ENCODE data around the gene CSGALNACT2.

Gene CSGALNACT2

DNA sequence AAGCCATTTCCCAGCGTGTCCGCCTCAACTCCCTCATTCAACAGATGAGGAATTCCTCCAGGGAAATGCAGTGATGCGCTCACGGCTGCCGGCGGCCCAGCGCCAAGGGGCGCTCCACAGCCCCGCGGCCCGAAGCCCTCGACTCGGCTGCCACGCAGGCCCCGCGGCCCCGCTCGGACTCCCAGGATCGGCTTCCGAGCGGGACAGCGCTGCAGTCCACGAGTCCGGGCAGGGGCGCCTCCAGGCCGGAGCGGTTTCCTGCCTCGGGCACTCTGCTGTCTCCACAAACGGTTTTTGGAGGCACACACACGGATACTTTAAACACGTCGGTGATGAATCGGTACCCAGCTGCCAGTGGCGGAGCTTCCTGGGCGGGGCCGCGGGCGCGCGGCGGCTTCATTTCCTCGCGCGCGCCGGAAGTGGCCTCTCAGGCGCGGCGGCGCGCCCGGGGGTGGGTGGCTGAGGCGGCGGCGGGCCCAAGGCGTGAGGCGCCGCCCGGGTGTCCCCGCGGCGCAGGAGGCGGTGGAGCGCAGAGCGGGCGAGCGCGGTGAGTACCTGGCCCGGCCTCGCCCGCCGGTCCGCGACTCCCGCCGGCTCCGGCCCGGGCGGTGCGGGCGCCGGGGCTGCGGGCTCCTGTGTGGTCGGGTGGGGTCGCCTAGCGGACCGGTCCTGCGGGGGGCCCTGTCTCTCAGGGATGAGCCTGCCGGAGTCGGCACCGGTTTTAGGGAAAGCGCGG lies at the start of gene CSGALNACT2:
Gene CSGALNACT2, plus strand, starts transcription at position 425 of the 736 bp plus-strand sequence. CDS start 16,705 bp downstream, outside the sequence.
- CTCF ChIA-PET = interaction anchor here (0.6 kb wide), 1 partner anchor 101 kb away, joined by 3 read pairs; no protein-coding TSS in a partner anchor
- TF ChIP-seq, protein P1, sequence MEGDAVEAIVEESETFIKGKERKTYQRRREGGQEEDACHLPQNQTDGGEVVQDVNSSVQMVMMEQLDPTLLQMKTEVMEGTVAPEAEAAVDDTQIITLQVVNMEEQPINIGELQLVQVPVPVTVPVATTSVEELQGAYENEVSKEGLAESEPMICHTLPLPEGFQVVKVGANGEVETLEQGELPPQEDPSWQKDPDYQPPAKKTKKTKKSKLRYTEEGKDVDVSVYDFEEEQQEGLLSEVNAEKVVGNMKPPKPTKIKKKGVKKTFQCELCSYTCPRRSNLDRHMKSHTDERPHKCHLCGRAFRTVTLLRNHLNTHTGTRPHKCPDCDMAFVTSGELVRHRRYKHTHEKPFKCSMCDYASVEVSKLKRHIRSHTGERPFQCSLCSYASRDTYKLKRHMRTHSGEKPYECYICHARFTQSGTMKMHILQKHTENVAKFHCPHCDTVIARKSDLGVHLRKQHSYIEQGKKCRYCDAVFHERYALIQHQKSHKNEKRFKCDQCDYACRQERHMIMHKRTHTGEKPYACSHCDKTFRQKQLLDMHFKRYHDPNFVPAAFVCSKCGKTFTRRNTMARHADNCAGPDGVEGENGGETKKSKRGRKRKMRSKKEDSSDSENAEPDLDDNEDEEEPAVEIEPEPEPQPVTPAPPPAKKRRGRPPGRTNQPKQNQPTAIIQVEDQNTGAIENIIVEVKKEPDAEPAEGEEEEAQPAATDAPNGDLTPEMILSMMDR (conservative IDR thresholded peaks at IDR 0.05; ENCODE audit: low read depth) = no peak
- peak; percentile 81 for DNase-seq (ENCODE audit: low spot score)
- POLR2A ChIA-PET (ENCODE audit: low non-redundant PET) = no interaction called here
- H3K27ac ChIP-seq = peak within 1 kb of the TSS; percentile 95

DNA sequence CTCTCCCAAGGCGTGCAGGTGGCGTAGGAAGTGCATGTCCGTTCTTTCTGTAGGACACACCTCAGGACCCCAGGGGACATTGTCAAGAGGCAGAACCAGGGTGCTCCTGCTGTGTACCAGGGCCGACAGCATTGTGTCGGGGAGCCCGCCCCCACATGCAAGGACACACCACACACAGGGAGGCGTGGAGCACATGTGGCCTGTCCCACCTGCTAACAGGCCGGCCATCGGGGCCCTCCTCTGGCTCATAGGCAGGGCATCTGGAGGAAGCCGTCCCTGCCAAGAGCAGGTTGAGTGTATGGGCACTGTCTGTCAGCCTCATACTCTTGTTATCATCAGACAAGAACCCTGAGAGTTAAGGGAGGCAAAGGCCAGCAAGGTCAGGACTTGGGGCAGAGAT lies 48.7 kb upstream of the CSGALNACT2 start:
- ChIA-PET POLR2A (ENCODE audit: low non-redundant PET) (no interaction called here), CTCF (no interaction called here)
- no peak for DNase-seq (ENCODE audit: low spot score)
- H3K27ac ChIP-seq = no peak overlapping the region
- TF ChIP-seq, protein P1 (conservative IDR thresholded peaks at IDR 0.05; ENCODE audit: low read depth) = no peak

GRCh38 chr10:43090188-43090587 lies 48.1 kb upstream of the CSGALNACT2 start:
- no peak overlapping the region for H3K27ac ChIP-seq
- DNase-seq (ENCODE audit: low spot score) = no peak

GRCh38 chr10:43090664-43091063 lies 47.6 kb upstream of the CSGALNACT2 start:
- TF ChIP-seq, protein P1 (conservative IDR thresholded peaks at IDR 0.05; ENCODE audit: low read depth) = no peak
- no peak for DNase-seq (ENCODE audit: low spot score)
- ChIA-PET CTCF (no interaction called here), POLR2A (ENCODE audit: low non-redundant PET) (no interaction called here)
- H3K27ac ChIP-seq = no peak overlapping the region

More at GRCh38 chr10:43090188-43090587, 48.1 kb upstream of the CSGALNACT2 start:
- ChIA-PET CTCF (no interaction called here), POLR2A (ENCODE audit: low non-redundant PET) (no interaction called here)
- TF ChIP-seq, protein P1 (conservative IDR thresholded peaks at IDR 0.05; ENCODE audit: low read depth) = no peak

DNA sequence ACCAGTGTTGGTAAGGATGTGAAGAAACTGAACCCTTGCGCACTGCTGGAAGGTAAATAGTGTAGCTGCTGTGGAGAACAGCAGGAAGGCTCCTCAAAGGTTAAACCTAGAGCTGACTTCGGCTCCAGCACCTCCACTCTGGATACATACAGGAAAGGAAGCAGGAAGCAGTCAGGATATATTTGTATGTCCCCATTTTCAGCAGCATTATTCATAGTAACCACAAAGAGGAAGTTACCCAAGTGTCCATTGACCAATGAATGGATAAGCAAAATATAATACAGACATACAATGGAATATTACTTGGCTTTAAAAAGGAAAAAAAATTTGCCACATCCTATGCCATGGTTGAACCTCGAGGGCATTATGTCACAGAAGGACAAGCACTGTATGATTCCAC lies 46.4 kb upstream of the CSGALNACT2 start:
- TF ChIP-seq, protein P1 (conservative IDR thresholded peaks at IDR 0.05; ENCODE audit: low read depth) = no peak
- POLR2A ChIA-PET (ENCODE audit: low non-redundant PET) = interaction anchor here (0.6 kb wide), 1 partner anchor 174 kb away, joined by 11 read pairs; no protein-coding TSS in a partner anchor
- H3K27ac ChIP-seq = no peak overlapping the region
- DNase-seq (ENCODE audit: low spot score) = no peak
- CTCF ChIA-PET = no interaction called here

DNA sequence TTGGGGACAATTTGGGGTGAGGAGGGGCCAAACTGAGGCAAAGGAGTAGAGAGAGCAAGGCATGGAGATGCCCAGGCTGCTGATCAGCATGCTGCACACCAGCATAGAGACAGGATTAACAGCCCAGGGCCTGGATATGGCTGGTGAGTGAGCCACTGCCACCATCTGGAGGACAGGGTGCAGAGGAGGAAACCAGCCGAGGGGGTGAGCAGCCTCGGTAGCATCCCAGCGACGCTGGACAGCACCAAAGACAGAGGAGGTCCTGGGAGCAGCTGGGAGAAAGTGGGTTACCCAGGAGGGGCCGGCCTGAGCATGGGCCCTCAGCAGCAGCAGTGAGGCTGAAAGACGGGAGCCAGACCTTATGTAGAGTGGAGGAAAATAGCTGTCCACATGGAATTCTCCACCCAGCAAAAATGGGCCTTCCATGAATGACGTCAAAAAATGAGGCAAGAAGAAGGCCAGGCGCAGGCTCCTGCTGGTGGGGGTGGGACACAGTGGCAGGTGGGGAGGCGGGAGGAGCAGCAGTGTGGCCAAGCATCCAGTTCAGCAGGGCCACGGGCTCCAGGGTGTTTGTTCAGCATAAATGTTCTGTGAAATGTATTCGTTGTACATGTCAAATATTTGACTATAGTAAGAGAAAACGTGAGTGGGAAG lies 44.7 kb upstream of the CSGALNACT2 start:
- no peak for DNase-seq (ENCODE audit: low spot score)
- ChIA-PET POLR2A (ENCODE audit: low non-redundant PET) (no interaction called here), CTCF (interaction anchor here (0.7 to 1.5 kb wide), 3 partner anchors 12 to 569 kb away, joined by 3 to 4 read pairs (median 4); no protein-coding TSS in a partner anchor)
- no peak overlapping the region for H3K27ac ChIP-seq
- TF ChIP-seq, protein P1 (conservative IDR thresholded peaks at IDR 0.05; ENCODE audit: low read depth) = no peak
